ENCODE results near the gene HOXC4. TPM values are rescaled to one million over a fixed set of nuclear protein-coding genes. Genes with fewer than 3 reads are reported as not detected.

The HOXC4 gene
- total RNA-seq, result not detected

DNA sequence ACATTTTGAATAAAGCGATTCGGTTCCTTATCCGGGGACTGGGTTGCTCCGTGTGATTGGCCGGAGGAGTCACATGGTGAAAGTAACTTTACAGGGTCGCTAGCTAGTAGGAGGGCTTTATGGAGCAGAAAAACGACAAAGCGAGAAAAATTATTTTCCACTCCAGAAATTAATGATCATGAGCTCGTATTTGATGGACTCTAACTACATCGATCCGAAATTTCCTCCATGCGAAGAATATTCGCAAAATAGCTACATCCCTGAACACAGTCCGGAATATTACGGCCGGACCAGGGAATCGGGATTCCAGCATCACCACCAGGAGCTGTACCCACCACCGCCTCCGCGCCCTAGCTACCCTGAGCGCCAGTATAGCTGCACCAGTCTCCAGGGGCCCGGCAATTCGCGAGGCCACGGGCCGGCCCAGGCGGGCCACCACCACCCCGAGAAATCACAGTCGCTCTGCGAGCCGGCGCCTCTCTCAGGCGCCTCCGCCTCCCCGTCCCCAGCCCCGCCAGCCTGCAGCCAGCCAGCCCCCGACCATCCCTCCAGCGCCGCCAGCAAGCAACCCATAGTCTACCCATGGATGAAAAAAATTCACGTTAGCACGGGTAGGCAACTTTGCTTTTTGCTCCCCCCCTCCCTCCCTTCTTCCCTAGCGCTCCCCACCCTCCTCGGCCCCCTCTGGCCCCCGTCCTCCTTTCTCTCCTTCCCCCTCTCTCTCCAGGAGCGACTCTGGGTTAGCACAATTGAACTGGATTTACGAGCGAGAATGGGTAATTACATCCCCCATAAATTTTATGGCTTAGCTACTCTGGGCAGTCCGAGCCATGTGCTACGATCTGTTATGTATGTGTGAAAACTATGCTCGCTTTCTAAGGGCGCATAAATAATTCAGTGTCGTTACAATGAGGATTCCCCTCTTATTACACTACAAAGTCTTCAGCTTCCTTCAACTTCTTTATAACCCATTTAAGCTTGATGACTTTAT is at the start of gene HOXC4:
Gene HOXC4 (plus strand): TSS at position 85 of the 991 bp plus-strand sequence. CDS start 88 bp downstream, at position 173.
- H3K4me3 ChIP-seq, result peak within 1 kb of the TSS; percentile 40
- no peak for DNase-seq
- no peaks in the 10 kb centered on the region for H3K36me3 ChIP-seq
- no peaks in the 10 kb centered on the region for H3K4me1 ChIP-seq
- H3K27ac ChIP-seq, result no peak within 1 kb of the TSS
- TF ChIP-seq, protein P1, sequence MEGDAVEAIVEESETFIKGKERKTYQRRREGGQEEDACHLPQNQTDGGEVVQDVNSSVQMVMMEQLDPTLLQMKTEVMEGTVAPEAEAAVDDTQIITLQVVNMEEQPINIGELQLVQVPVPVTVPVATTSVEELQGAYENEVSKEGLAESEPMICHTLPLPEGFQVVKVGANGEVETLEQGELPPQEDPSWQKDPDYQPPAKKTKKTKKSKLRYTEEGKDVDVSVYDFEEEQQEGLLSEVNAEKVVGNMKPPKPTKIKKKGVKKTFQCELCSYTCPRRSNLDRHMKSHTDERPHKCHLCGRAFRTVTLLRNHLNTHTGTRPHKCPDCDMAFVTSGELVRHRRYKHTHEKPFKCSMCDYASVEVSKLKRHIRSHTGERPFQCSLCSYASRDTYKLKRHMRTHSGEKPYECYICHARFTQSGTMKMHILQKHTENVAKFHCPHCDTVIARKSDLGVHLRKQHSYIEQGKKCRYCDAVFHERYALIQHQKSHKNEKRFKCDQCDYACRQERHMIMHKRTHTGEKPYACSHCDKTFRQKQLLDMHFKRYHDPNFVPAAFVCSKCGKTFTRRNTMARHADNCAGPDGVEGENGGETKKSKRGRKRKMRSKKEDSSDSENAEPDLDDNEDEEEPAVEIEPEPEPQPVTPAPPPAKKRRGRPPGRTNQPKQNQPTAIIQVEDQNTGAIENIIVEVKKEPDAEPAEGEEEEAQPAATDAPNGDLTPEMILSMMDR (IDR thresholded peaks at IDR 0.05), result no peak
- no peaks in the 10 kb centered on the region for H3K9me3 ChIP-seq
- peak within 1 kb of the TSS in 1 of 2 donors; percentile 67 for H3K9ac ChIP-seq (ENCODE audit: low read depth in 2 of 2, low read length in 2 of 2)
- H3K27me3 ChIP-seq, result peaks cover 66% of the 10 kb centered on the region
- intact Hi-C loops (cut with DNase I), result no loop called here

DNA sequence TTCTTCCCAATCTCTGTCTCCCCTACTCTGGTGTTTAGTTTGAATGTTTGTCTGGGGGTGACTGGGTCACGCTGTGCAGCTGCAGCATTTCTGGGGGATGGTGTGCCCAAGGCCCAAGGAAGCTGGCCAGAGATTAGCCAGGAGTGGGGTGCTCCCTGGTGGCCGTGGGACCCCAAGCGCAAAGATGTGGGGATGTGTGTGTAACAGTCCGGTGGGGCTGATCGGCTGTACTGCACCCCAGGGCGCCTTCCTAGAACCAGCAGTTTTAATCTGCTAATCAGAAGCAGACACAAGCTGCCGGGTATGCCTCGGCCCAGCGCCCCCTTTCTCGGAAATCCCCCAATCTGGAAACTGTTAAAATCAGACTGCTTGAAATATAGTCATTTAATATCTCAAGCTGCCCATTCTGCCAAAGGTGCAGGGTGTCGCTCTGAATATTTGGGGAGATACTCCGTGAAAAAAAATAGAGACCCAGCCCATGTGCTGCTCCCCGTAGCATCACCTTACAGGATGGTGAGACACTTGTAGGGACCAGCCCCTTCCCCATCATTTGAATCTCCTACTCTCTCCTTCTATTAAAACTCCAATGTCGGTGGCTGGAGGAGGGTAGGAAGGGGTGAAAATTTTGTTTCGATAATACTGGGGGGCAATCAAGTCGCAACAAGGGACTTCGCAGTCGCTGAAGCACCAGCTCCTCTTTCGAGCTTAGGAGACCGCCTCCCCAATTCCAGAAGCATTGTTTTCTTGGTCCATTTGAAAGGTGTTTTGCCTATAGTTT is 49.4 kb upstream of the HOXC4 start:
- Histone ChIP-seq H3K9ac (ENCODE audit: low read depth in 2 of 2, low read length in 2 of 2) (no peak overlapping the region), H3K4me1 (peaks cover 7% of the 10 kb centered on the region), H3K4me3 (no peak overlapping the region), H3K27me3 (peaks cover 96% of the 10 kb centered on the region), H3K36me3 (no peaks in the 10 kb centered on the region), H3K9me3 (no peaks in the 10 kb centered on the region), H3K27ac (no peak overlapping the region)
- no peak for DNase-seq
- TF ChIP-seq, protein P1 (IDR thresholded peaks at IDR 0.05), result no peak
- intact Hi-C loops (cut with DNase I), result loop anchor here (10.0 kb wide), 1 partner anchor 351 kb away; no protein-coding TSS in a partner anchor

DNA sequence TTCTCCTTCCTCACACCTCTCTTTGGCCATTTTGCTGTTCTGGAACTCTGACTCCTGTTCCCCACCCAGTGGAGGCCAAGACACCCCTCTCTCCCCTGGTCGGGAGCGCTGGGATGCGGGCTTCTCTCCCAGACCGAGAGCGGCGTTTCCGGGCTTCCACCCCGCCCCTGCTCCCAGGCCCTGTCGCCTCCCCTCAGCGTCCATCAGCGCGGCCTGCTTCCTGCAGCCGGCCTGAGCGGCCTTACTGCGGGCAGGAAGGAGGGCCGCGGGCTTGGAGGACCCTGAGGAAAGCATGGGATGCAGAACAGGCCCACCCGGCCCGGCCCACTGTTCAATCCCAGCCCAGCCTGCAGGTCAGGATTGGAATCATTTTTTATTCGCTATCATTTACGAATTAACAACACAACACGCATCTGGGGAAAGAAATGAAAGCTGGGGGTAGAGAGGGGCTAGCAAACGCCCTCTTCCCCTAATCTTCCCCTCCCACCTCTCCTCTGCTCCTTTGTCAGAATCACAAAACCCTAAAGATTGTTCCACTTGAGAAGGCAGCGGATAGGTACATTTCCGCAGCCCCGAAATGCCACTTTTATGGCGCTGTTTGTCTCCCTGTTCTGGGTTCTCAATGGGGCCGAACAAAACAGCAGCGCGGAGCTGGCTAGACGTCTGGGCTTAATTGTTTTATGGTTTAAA is 48.6 kb upstream of the HOXC4 start:
- no peak for DNase-seq
- intact Hi-C loops (cut with DNase I), result loop anchor here (10.0 kb wide), 1 partner anchor 350 kb away; no protein-coding TSS in a partner anchor
- TF ChIP-seq, protein P1 (IDR thresholded peaks at IDR 0.05), result no peak
- Histone ChIP-seq H3K27ac (no peak overlapping the region), H3K9ac (ENCODE audit: low read depth in 2 of 2, low read length in 2 of 2) (no peak overlapping the region), H3K4me1 (peaks cover 7% of the 10 kb centered on the region), H3K4me3 (no peak overlapping the region), H3K27me3 (peaks cover 96% of the 10 kb centered on the region), H3K9me3 (no peaks in the 10 kb centered on the region), H3K36me3 (no peaks in the 10 kb centered on the region)

DNA sequence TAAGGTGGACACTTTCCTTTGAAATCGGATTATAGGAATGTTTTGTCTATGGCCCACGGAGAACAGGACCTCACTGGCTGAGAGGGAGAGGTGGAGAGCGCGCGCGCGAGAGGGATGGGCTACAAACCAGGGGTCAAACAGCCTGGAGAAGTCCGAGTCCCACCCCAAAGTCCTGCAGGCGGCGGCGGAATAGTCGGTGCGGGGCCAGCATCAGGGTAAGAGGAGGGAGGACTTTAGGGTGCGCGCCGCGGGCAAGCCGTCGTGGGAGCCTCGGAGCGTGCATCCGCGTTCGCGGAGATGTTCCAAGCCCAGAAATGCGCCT is 48.1 kb upstream of the HOXC4 start:
- Histone ChIP-seq H3K4me1 (peaks cover 7% of the 10 kb centered on the region), H3K9ac (ENCODE audit: low read depth in 2 of 2, low read length in 2 of 2) (no peak overlapping the region), H3K27ac (no peak overlapping the region), H3K4me3 (no peak overlapping the region), H3K36me3 (no peaks in the 10 kb centered on the region), H3K9me3 (no peaks in the 10 kb centered on the region), H3K27me3 (peaks cover 96% of the 10 kb centered on the region)
- intact Hi-C loops (cut with DNase I), result loop anchor here (10.0 kb wide), 1 partner anchor 349 kb away; no protein-coding TSS in a partner anchor
- DNase-seq, result no peak
- TF ChIP-seq, protein P1 (IDR thresholded peaks at IDR 0.05), result no peak

All from colonic mucosa (tissue), 4 donors.